ENCODE measurements around the gene TYROBP.
"Not testable (repeated sequence)": the region's sequence is repeated elsewhere in the genome, so short reads cannot be mapped to it uniquely, and the experiment has no call there.

The TYROBP gene

GRCh38 chr19:35908010-35908441, at the start of gene TYROBP:
TYROBP (minus strand) TSS chr19:35908295; CDS start chr19:35908228, 67 bp downstream.
- DNase-seq (ENCODE audit: low read depth in 2 of 2), result no peak

GRCh38 chr19:35957411-35957810, 49.3 kb upstream of the TYROBP start:
- DNase-seq (ENCODE audit: low read depth in 2 of 2), result not testable (repeated sequence)

DNA sequence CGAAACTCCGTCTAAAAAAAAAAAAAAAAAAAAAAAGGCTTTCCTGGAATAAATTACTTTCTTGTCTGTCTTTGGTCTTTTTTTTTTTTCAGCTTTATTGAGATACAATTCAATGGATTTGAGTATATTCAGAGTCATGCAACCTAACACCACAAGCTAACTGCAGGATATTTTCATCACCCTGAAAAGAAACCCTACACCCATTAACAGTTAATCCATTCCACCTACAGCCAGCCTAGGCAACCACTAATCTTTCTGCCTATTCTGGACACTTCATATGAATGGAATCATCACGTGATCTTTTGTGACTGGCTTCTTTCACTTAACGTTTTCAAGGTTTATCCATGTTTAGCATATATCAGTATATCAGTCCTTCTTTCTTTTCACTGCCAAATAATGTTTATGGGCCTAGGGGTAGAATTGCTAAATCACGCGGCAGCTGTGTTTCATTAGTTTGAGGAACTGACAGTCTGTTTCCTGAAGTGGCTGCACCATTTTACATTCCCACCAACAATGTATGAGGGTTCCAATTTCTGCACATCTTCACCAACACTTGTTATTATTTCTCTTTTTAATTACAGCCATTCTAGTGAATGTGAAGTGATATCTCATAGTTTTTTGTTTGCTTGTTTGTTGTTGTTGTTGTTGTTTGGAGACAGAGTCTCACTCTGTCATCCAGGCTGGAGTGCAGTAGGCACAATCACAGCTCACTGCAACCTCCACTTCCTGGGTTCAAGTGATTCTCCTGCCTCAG, 48.0 kb upstream of the TYROBP start:
- DNase-seq (ENCODE audit: low read depth in 2 of 2), result no peak

- no peak for DNase-seq (ENCODE audit: low read depth in 2 of 2)
Measured at GRCh38 chr19:35949131-35949530, 41.0 kb upstream of the TYROBP start.

- DNase-seq (ENCODE audit: low read depth in 2 of 2), result no peak
Measured at GRCh38 chr19:35946203-35946602, 38.1 kb upstream of the TYROBP start.

- DNase-seq (ENCODE audit: low read depth in 2 of 2), result no peak
Measured at GRCh38 chr19:35945121-35945790, 37.2 kb upstream of the TYROBP start.

GRCh38 chr19:35944556-35944955, 36.5 kb upstream of the TYROBP start:
- no peak for DNase-seq (ENCODE audit: low read depth in 2 of 2)

DNA sequence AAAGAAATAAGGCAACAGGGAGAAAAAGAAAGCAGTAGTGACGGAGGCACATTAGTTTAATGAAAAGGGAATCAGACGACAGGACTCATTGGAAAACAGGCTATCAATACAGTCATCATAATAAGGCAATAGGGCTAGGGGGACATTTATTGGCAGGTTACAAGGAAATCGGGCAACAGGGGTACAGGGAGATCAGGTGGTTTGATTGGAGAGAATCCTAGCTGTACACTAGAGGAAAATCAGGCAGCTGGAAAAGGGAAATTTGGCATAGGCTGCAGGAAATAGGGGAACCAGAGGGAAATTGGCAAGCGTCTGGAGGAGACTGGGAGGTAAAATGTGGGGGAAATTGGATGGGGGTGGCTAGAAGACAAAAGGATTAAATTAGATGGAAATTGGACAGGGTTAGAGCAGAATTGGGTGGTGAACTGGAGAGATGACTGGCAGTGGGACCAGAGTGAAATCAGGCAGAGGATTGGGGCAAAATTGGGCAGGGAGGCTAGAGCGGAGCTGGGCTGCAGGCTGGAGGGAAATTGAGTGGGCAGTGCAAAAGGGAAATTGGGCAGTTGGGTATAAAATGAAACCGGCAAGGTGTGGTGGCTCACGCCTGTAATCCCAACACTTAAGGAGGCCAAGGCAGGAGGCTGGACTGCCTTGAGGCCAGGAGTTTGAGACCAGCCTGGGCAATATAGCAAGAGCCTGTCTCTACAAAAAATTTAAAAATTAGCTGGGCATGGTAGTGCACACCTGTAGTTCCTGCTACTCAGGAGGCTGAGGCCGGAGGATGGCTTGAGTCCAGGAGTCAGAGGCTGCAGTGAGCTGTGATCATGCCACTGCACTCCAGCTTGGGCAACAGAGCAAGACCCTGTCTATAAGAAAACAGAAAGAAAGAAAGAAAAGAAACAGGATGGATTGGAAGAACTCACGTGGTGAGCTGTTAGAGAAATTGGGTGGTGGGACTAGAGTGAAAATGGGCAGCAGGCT, 35.5 kb upstream of the TYROBP start:
- DNase-seq (ENCODE audit: low read depth in 2 of 2), result no peak

GRCh38 chr19:35942235-35942634, 34.1 kb upstream of the TYROBP start:
- DNase-seq (ENCODE audit: low read depth in 2 of 2), result no peak

DNA sequence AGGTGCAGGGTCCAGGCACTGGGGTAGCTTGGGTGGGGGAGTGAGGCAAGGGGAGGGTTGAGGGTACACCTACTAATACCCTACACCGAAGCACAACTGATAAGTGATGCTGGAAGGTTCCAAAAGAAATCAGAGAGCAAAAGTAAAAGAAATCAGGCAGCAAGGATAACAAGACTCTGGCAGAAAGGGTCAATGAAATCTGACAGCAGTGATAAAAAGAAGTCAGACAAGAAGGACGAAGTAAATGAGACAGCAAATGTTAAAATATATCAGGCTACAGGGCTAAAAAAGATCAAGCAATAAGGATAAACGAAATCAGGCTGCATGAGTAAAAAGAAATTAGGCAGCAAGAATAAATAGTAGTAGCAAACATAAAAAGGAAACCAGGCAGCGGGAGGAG, 32.7 kb upstream of the TYROBP start:
- DNase-seq (ENCODE audit: low read depth in 2 of 2), result no peak

DNA sequence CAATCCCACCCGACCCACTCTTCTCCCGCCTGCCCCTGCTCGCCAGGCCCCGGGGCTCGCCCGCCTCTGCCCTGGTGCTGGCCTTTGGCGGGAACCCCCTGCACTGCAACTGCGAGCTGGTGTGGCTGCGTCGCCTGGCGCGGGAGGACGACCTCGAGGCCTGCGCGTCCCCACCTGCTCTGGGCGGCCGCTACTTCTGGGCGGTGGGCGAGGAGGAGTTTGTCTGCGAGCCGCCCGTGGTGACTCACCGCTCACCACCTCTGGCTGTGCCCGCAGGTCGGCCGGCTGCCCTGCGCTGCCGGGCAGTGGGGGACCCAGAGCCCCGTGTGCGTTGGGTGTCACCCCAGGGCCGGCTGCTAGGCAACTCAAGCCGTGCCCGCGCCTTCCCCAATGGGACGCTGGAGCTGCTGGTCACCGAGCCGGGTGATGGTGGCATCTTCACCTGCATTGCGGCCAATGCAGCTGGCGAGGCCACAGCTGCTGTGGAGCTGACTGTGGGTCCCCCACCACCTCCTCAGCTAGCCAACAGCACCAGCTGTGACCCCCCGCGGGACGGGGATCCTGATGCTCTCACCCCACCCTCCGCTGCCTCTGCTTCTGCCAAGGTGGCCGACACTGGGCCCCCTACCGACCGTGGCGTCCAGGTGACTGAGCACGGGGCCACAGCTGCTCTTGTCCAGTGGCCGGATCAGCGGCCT, 32.1 kb upstream of the TYROBP start:
- no peak for DNase-seq (ENCODE audit: low read depth in 2 of 2)

DNA sequence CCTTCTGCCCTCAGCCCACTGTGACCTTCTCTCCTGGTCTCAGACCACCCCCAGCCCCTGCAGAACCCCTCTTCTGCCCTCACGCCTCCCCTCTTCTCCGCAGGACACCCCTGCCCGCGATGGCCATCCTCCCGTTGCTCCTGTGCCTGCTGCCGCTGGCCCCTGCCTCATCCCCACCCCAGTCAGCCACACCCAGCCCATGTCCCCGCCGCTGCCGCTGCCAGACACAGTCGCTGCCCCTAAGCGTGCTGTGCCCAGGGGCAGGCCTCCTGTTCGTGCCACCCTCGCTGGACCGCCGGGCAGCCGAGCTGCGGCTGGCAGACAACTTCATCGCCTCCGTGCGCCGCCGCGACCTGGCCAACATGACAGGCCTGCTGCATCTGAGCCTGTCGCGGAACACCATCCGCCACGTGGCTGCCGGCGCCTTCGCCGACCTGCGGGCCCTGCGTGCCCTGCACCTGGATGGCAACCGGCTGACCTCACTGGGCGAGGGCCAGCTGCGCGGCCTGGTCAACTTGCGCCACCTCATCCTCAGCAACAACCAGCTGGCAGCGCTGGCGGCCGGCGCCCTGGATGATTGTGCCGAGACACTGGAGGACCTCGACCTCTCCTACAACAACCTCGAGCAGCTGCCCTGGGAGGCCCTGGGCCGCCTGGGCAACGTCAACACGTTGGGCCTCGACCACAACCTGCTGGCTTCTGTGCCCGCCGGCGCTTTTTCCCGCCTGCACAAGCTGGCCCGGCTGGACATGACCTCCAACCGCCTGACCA, 31.4 kb upstream of the TYROBP start:
- DNase-seq (ENCODE audit: low read depth in 2 of 2), result no peak

GRCh38 chr19:35938282-35939224, 30.5 kb upstream of the TYROBP start:
- no peak for DNase-seq (ENCODE audit: low read depth in 2 of 2)

DNA sequence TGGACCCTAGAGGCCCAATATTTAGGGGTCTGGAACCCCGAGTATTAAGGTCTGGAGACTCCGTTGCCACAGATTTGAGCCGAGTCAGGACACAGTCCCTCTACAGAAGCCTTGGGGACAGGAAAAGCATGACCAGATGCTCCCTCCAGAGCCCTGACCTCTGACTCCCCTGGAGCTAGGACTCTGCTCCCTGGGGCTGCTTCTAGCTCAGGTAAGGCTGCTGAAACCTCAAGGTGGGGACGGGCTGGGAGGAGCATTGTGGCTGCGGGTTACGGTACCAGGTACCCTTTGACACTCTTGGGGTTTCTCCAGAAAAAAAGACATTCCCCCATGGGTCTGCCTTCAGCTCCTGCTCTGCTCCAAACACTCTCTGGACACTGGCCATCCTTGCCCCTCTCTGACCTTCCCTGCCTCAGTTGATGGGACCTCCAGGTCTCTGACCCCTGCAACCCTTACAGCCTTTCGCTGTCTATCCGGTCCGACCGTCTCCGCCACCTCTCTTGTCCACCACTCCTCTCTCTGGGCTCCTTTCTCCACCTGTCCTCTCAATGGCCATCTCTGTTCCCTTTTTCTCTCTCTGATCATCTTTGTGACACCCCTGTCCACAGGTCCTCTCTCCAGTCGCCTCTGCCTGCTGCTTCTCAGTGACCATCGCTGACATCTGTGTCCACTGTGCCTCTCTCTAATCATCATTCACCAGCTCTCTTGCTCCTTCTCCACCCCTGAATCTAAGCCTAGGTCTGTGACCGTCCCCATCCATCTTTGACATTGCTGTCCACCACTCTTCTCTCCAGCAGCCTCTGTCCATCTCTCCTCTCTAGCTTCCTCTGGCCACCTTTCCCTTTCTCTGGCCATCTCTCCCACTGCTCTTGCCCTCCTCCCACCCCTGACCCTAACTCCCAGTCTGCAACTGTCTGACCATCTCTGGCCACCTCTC, 29.5 kb upstream of the TYROBP start:
- DNase-seq (ENCODE audit: low read depth in 2 of 2), result no peak

- DNase-seq (ENCODE audit: low read depth in 2 of 2), result no peak
Measured at GRCh38 chr19:35936738-35937268, 28.7 kb upstream of the TYROBP start.

- DNase-seq (ENCODE audit: low read depth in 2 of 2), result peak in 1 of 2 donors; percentile 64
Measured at GRCh38 chr19:35935911-35936737, 28.0 kb upstream of the TYROBP start, which contains the start of gene LRFN3. LRFN3 (plus strand) TSS chr19:35936374; CDS start chr19:35939426, 3,052 bp downstream.

DNA sequence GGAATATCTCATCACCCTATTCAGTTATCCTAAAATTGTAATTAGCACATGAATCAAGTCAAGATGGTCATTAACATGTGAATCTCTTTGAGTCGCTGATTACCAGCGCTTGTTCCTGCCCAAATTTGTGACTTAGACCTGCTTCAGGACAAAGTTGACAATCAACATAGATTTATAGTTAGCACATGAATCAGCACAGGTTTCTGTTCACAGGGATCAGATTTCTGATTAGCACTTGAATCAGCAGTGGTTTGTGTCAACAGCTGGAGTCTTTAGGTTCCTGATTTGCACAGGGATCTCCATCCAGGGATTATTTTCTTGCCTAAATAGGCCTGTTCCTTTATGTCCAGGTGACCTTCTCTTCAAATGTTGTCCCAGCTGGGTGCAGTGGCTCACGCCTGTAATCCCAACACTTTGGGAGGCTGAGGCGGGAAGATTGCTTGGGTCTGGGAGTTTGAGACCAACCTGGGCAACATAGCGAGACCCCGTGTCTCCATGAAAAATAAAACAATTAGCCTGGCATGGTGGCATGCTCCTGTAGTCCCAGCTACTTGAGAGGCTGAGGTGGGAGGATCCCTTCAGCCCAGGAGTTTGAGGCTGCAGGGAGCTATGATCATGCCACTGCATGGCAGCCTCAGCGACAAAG, 24.3 kb upstream of the TYROBP start:
- DNase-seq (ENCODE audit: low read depth in 2 of 2), result no peak

All from stimulated activated CD4-positive, alpha-beta T cell treated with anti-CD3 and anti-CD28 coated beads, Interleukin-15, amount 100 ng/mL, for 48 hours (primary cell).